ENCODE data around the gene SPRYD3.
A peak's percentile ranks its signal among the peaks of the same experiment; 100 is the strongest.
"Not testable (repeated sequence)": the region's sequence is repeated elsewhere in the genome, so short reads cannot be mapped to it uniquely, and the experiment has no call there.

SPRYD3 gene

GRCh38 chr12:53036802-53037201 lies 42.4 kb downstream of the SPRYD3 start:
- Histone ChIP-seq H3K23ac (ENCODE audit: low read length in 2 of 2) (no peak overlapping the region), H3K27ac (ENCODE audit: low read length, poor library complexity, severe bottlenecking) (no peak overlapping the region), H2BK120ac (ENCODE audit: low read depth, low read length) (no peak overlapping the region), H2AK5ac (ENCODE audit: low read length, severe bottlenecking) (no peak overlapping the region), H4K8ac (ENCODE audit: low read length) (no peak overlapping the region), H2BK5ac (ENCODE audit: low read depth, low read length, poor library complexity, severe bottlenecking) (no peak overlapping the region), H2AFZ (ENCODE audit: low read depth, low read length) (no peak overlapping the region), H3K36me3 (ENCODE audit: control insufficient read depth in 1 of 2, insufficient read depth in 2 of 2, low read depth in 1 of 2, low read length in 2 of 2) (peaks cover 54 to 76% of the 10 kb centered on the region in 2 experiments), H2BK12ac (ENCODE audit: low read length in 2 of 2) (no peak overlapping the region), H3K14ac (ENCODE audit: low read length in 2 of 2) (no peak overlapping the region), H3K4me1 (ENCODE audit: control insufficient read depth, insufficient read depth, low read depth, low read length) (peaks cover 2% of the 10 kb centered on the region), H3K4me2 (ENCODE audit: low read length, poor library complexity, severe bottlenecking) (no peak overlapping the region), H3K79me1 (replicated peaks; ENCODE audit: low read length, poor library complexity, severe bottlenecking) (peaks cover 8% of the 10 kb centered on the region), H3K4me3 (ENCODE audit: insufficient read depth in 1 of 2, low read depth in 1 of 2, low read length in 2 of 2) (no peak overlapping the region), H3K9me3 (ENCODE audit: control insufficient read depth, low read length) (no peaks in the 10 kb centered on the region), H2BK15ac (ENCODE audit: low read depth, poor library complexity, severe bottlenecking) (no peak overlapping the region), H3K9ac (ENCODE audit: low read length) (no peak overlapping the region), H3K27me3 (ENCODE audit: control insufficient read depth in 1 of 2, insufficient read depth in 1 of 2, low read length in 2 of 2) (no peaks in the 10 kb centered on the region), H3K4ac (ENCODE audit: low read depth in 1 of 2, low read length in 2 of 2) (no peak overlapping the region), H4K91ac (ENCODE audit: low read length) (no peak overlapping the region), H3K18ac (ENCODE audit: low read depth in 1 of 2, low read length in 2 of 2) (no peak overlapping the region)
- no peak for DNase-seq
- WGBS, result 100% methylated on average over 2 of the region's 3 CpGs

GRCh38 chr12:53034459-53034858 lies 44.7 kb downstream of the SPRYD3 start:
- H3K27ac ChIP-seq (ENCODE audit: low read length, poor library complexity, severe bottlenecking), result no peak overlapping the region
- no peak overlapping the region for H2BK120ac ChIP-seq (ENCODE audit: low read depth, low read length)
- no peak overlapping the region for H3K18ac ChIP-seq (ENCODE audit: low read depth in 1 of 2, low read length in 2 of 2)
- no peak overlapping the region for H3K14ac ChIP-seq (ENCODE audit: low read length in 2 of 2)
- no peaks in the 10 kb centered on the region for H3K27me3 ChIP-seq (ENCODE audit: control insufficient read depth in 1 of 2, insufficient read depth in 1 of 2, low read length in 2 of 2)
- H2BK15ac ChIP-seq (ENCODE audit: low read depth, poor library complexity, severe bottlenecking), result no peak overlapping the region
- 40% methylated on average over 7 of the region's 8 CpGs for WGBS
- H3K4ac ChIP-seq (ENCODE audit: low read depth in 1 of 2, low read length in 2 of 2), result no peak overlapping the region
- no peaks in the 10 kb centered on the region for H3K9me3 ChIP-seq (ENCODE audit: control insufficient read depth, low read length)
- H2AFZ ChIP-seq (ENCODE audit: low read depth, low read length), result no peak overlapping the region
- no peak overlapping the region for H2BK5ac ChIP-seq (ENCODE audit: low read depth, low read length, poor library complexity, severe bottlenecking)
- no peak overlapping the region for H2BK12ac ChIP-seq (ENCODE audit: low read length in 2 of 2)
- peak; percentile 33 for DNase-seq
- H3K23ac ChIP-seq (ENCODE audit: low read length in 2 of 2), result no peak overlapping the region
- H4K8ac ChIP-seq (ENCODE audit: low read length), result no peak overlapping the region
- no peak overlapping the region for H3K9ac ChIP-seq (ENCODE audit: low read length)
- no peak overlapping the region for H2AK5ac ChIP-seq (ENCODE audit: low read length, severe bottlenecking)
- H4K91ac ChIP-seq (ENCODE audit: low read length), result no peak overlapping the region
- H3K4me3 ChIP-seq (ENCODE audit: insufficient read depth in 1 of 2, low read depth in 1 of 2, low read length in 2 of 2), result no peak overlapping the region
- peaks cover 2% of the 10 kb centered on the region for H3K4me1 ChIP-seq (ENCODE audit: control insufficient read depth, insufficient read depth, low read depth, low read length)
- H3K79me1 ChIP-seq (replicated peaks; ENCODE audit: low read length, poor library complexity, severe bottlenecking), result peaks cover 13% of the 10 kb centered on the region
- peaks cover 61 to 82% of the 10 kb centered on the region in 2 experiments for H3K36me3 ChIP-seq (ENCODE audit: control insufficient read depth in 1 of 2, insufficient read depth in 2 of 2, low read depth in 1 of 2, low read length in 2 of 2)
- H3K4me2 ChIP-seq (ENCODE audit: low read length, poor library complexity, severe bottlenecking), result no peak overlapping the region

GRCh38 chr12:53033832-53034231 lies 45.4 kb downstream of the SPRYD3 start:
- not testable (repeated sequence) for H3K27me3 ChIP-seq (ENCODE audit: control insufficient read depth in 1 of 2, insufficient read depth in 1 of 2, low read length in 2 of 2); H2BK12ac ChIP-seq (ENCODE audit: low read length in 2 of 2); H3K9ac ChIP-seq (ENCODE audit: low read length); H4K91ac ChIP-seq (ENCODE audit: low read length); H3K4me1 ChIP-seq (ENCODE audit: control insufficient read depth, insufficient read depth, low read depth, low read length); H3K23ac ChIP-seq (ENCODE audit: low read length in 2 of 2); H2BK5ac ChIP-seq (ENCODE audit: low read depth, low read length, poor library complexity, severe bottlenecking); H2AK5ac ChIP-seq (ENCODE audit: low read length, severe bottlenecking); H2BK15ac ChIP-seq (ENCODE audit: low read depth, poor library complexity, severe bottlenecking); H2AFZ ChIP-seq (ENCODE audit: low read depth, low read length); H3K4me2 ChIP-seq (ENCODE audit: low read length, poor library complexity, severe bottlenecking); H3K4ac ChIP-seq (ENCODE audit: low read depth in 1 of 2, low read length in 2 of 2); H2BK120ac ChIP-seq (ENCODE audit: low read depth, low read length); H3K27ac ChIP-seq (ENCODE audit: low read length, poor library complexity, severe bottlenecking); H3K14ac ChIP-seq (ENCODE audit: low read length in 2 of 2); H3K9me3 ChIP-seq (ENCODE audit: control insufficient read depth, low read length); H3K18ac ChIP-seq (ENCODE audit: low read depth in 1 of 2, low read length in 2 of 2); DNase-seq; H3K4me3 ChIP-seq (ENCODE audit: insufficient read depth in 1 of 2, low read depth in 1 of 2, low read length in 2 of 2); H4K8ac ChIP-seq (ENCODE audit: low read length)
- WGBS, result 91% methylated on average over 9 of the region's 10 CpGs
- H3K79me1 ChIP-seq (replicated peaks; ENCODE audit: low read length, poor library complexity, severe bottlenecking), result peaks cover 11% of the 10 kb centered on the region
- peaks cover 57 to 81% of the 10 kb centered on the region in 2 experiments for H3K36me3 ChIP-seq (ENCODE audit: control insufficient read depth in 1 of 2, insufficient read depth in 2 of 2, low read depth in 1 of 2, low read length in 2 of 2)

GRCh38 chr12:53031616-53032015 lies 47.6 kb downstream of the SPRYD3 start:
- Histone ChIP-seq H3K4me1 (ENCODE audit: control insufficient read depth, insufficient read depth, low read depth, low read length) (peaks cover 2% of the 10 kb centered on the region), H3K79me1 (replicated peaks; ENCODE audit: low read length, poor library complexity, severe bottlenecking) (peaks cover 10% of the 10 kb centered on the region), H3K4me3 (ENCODE audit: insufficient read depth in 1 of 2, low read depth in 1 of 2, low read length in 2 of 2) (no peak overlapping the region), H3K27ac (ENCODE audit: low read length, poor library complexity, severe bottlenecking) (no peak overlapping the region), H4K91ac (ENCODE audit: low read length) (no peak overlapping the region), H2BK15ac (ENCODE audit: low read depth, poor library complexity, severe bottlenecking) (no peak overlapping the region), H3K9me3 (ENCODE audit: control insufficient read depth, low read length) (no peaks in the 10 kb centered on the region), H3K14ac (ENCODE audit: low read length in 2 of 2) (no peak overlapping the region), H2AFZ (ENCODE audit: low read depth, low read length) (no peak overlapping the region), H3K36me3 (ENCODE audit: control insufficient read depth in 1 of 2, insufficient read depth in 2 of 2, low read depth in 1 of 2, low read length in 2 of 2) (peaks cover 63 to 81% of the 10 kb centered on the region in 2 experiments), H2BK5ac (ENCODE audit: low read depth, low read length, poor library complexity, severe bottlenecking) (no peak overlapping the region), H3K4me2 (ENCODE audit: low read length, poor library complexity, severe bottlenecking) (no peak overlapping the region), H2BK120ac (ENCODE audit: low read depth, low read length) (no peak overlapping the region), H3K23ac (ENCODE audit: low read length in 2 of 2) (no peak overlapping the region), H3K18ac (ENCODE audit: low read depth in 1 of 2, low read length in 2 of 2) (no peak overlapping the region), H3K27me3 (ENCODE audit: control insufficient read depth in 1 of 2, insufficient read depth in 1 of 2, low read length in 2 of 2) (no peaks in the 10 kb centered on the region), H2BK12ac (ENCODE audit: low read length in 2 of 2) (no peak overlapping the region), H3K9ac (ENCODE audit: low read length) (no peak overlapping the region), H3K4ac (ENCODE audit: low read depth in 1 of 2, low read length in 2 of 2) (no peak overlapping the region), H2AK5ac (ENCODE audit: low read length, severe bottlenecking) (no peak overlapping the region), H4K8ac (ENCODE audit: low read length) (no peak overlapping the region)
- no peak for DNase-seq
- no CpG with 5 or more reads among the region's 3 CpGs for WGBS

All from mesenchymal stem cell (in vitro differentiated cells and primary cell).